Mesendoderm (in vitro differentiated cells): ENCODE results near the gene BTBD16.

ENCODE experiments used
- DNase-seq: peaks from one replicate; pipeline ENCODE4 v3.0.0; 2013
- H2AK5ac ChIP-seq: 2 replicates; pipeline ENCODE4 v1.6.1; 2013; ENCODE audit warnings: low read length, inconsistent platforms
- H2BK120ac ChIP-seq: 2 replicates; pipeline ENCODE4 v1.6.1; 2013; ENCODE audit warnings: low read depth, mild to moderate bottlenecking, low read length, moderate library complexity, mixed read lengths
- H2BK15ac ChIP-seq: replicated peaks from 2 replicates; pipeline ENCODE4 v1.6.1; 2013; ENCODE audit warnings: low read depth, mild to moderate bottlenecking, moderate library complexity
- H2BK5ac ChIP-seq: 2 replicates; pipeline ENCODE4 v1.6.1; 2013; ENCODE audit warnings: low read length, inconsistent platforms
- H3K18ac ChIP-seq: 2 replicates; pipeline ENCODE4 v1.6.1; 2013; ENCODE audit warnings: mild to moderate bottlenecking, low read length, mixed read lengths
- H3K23ac ChIP-seq: one replicate; pipeline ENCODE4 v1.6.1; 2013; ENCODE audit warnings: low read length
- H3K27ac ChIP-seq: 2 replicates; pipeline ENCODE4 v1.5.1; 2013; ENCODE audit warnings: low read depth, mild to moderate bottlenecking, inconsistent platforms, low read length, moderate library complexity
- H3K27me3 ChIP-seq: 2 replicates; pipeline ENCODE4 v1.6.1; 2013; ENCODE audit warnings: low read length, control low read depth, mild to moderate bottlenecking, inconsistent platforms; ENCODE audit not compliant: insufficient read depth, poor library complexity
- H3K36me3 ChIP-seq: 2 replicates; pipeline ENCODE4 v1.6.1; 2013; ENCODE audit warnings: low read length, inconsistent platforms; ENCODE audit not compliant: control insufficient read depth, insufficient read depth
- H3K4ac ChIP-seq: one replicate; pipeline ENCODE4 v1.6.1; 2013; ENCODE audit warnings: low read depth, mild to moderate bottlenecking, low read length, moderate library complexity
- H3K4me1 ChIP-seq: 2 replicates; pipeline ENCODE4 v1.6.1; 2013; ENCODE audit warnings: low read depth, low read length, inconsistent platforms; ENCODE audit not compliant: control insufficient read depth
- H3K4me2 ChIP-seq: 2 replicates; pipeline ENCODE4 v1.6.1; 2013; ENCODE audit warnings: low read length
- H3K4me3 ChIP-seq: 2 replicates; pipeline ENCODE4 v1.5.1; 2013; ENCODE audit warnings: mild to moderate bottlenecking, low read length
- H3K56ac ChIP-seq: one replicate; pipeline ENCODE4 v1.6.1; 2013; ENCODE audit warnings: low read length
- H3K79me1 ChIP-seq: 2 replicates; pipeline ENCODE4 v1.6.1; 2013; ENCODE audit warnings: low read length, inconsistent platforms
- H3K79me2 ChIP-seq: 2 replicates; pipeline ENCODE4 v1.6.1; 2013; ENCODE audit warnings: mild to moderate bottlenecking, low read length; ENCODE audit not compliant: control insufficient read depth, insufficient read depth
- H3K9ac ChIP-seq: 2 replicates; pipeline ENCODE4 v1.6.1; 2013; ENCODE audit warnings: low read length, inconsistent platforms
- H4K5ac ChIP-seq: one replicate; pipeline ENCODE4 v1.6.1; 2013; ENCODE audit warnings: low read length
- H4K8ac ChIP-seq: one replicate; pipeline ENCODE4 v1.6.1; 2013; ENCODE audit warnings: low read depth, mild to moderate bottlenecking, control low read depth, low read length, moderate library complexity
- WGBS: extraction: QIAGEN DNeasy Blood & Tissue Kit; methylation state at CpG from one replicate; pipeline ENCODE4 v1.1.7; 2013; ENCODE audit warnings: low lambda C conversion rate, missing lambda C conversion rate; ENCODE audit not compliant: insufficient coverage; ENCODE audit errors: extremely low coverage; 5-methylcytosine and 5-hydroxymethylcytosine counted together

The BTBD16 gene

DNA sequence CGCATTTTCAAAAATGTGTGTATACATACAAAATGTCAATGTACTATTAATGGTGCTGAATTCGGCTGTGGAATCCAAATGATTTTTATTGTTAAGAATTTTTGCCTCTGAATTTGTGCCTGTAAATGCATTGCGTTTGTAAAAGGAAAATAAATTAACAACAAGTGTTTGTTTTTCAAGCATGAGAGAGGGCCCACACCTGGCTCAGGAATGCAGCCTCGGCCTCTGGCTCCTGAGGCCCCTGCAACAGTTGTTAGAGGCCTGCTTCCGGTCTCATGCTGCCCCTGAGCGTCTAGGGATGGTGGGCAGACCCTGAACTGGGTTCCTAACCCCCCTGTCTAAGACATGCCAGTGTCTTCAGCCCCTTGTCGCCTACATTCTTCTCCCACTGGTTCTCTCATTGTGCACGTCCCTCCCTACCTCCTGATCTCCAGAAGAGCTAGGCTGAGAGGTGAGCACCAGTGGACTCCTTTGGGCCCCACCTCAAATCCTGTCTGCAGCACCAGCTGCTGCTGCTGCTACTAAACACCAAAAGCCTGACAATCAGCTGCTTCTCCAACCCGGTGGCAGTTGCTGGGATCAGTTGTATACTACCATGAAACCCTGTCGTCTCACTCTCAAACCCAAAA lies 1.9 kb upstream of the BTBD16 start:
- no peak overlapping the region for H3K27ac ChIP-seq

DNA sequence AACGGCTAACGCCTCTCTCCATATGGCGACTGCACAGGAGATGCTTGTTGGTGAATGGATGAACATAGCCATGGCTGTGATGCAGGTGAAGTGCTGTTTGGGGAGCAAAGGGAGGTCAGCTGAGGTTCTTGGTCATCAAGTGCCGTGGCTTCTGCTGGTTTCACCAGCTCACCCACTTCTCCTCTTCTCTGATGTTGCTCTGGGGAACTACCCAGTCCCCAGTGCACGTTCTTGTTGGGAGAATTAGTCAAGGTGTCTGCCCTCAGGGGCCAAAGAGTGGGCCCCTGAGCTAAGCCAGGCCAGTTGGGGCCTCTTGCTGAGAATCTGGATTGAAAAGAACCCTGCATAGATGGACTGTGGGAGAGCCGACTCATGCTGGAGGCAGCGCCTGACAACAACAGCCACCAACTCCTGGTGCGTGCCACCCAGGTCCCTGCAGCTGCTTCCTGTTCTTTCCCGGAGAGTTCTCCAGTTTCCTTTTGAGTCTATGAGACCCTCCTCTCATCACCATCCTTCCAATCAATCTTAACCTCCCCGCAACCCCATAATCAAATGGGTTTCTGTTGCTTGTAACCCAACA lies 3.0 kb downstream of the BTBD16 start:
- H3K56ac ChIP-seq = no peak overlapping the region
- no peak overlapping the region for H2BK5ac ChIP-seq
- no peak for DNase-seq
- H3K9ac ChIP-seq = no peak overlapping the region
- no peak overlapping the region for H4K5ac ChIP-seq
- no peak overlapping the region for H3K4me2 ChIP-seq
- H3K23ac ChIP-seq = no peak overlapping the region
- no peak overlapping the region for H2BK15ac ChIP-seq
- no peaks in the 10 kb centered on the region for H3K79me2 ChIP-seq
- H3K4ac ChIP-seq = no peak overlapping the region
- H2AK5ac ChIP-seq = no peak overlapping the region
- H3K4me1 ChIP-seq = no peaks in the 10 kb centered on the region
- H2BK120ac ChIP-seq = no peak overlapping the region
- no peak overlapping the region for H3K4me3 ChIP-seq
- no peaks in the 10 kb centered on the region for H3K27me3 ChIP-seq
- H4K8ac ChIP-seq = no peak overlapping the region
- no peak overlapping the region for H3K18ac ChIP-seq
- no CpG with 5 or more reads among the region's 10 CpGs for WGBS
- H3K36me3 ChIP-seq = peaks cover 2% of the 10 kb centered on the region
- H3K79me1 ChIP-seq = no peaks in the 10 kb centered on the region
- H3K27ac ChIP-seq = no peak overlapping the region

More for the DNA sequence above, 1.9 kb upstream of the BTBD16 start:
- Histone ChIP-seq H3K4me1 (no peaks in the 10 kb centered on the region), H3K4me2 (no peak overlapping the region), H3K4ac (no peak overlapping the region), H2BK5ac (no peak overlapping the region), H3K9ac (no peak overlapping the region), H2BK120ac (no peak overlapping the region), H3K36me3 (peaks cover 2% of the 10 kb centered on the region), H3K79me2 (no peaks in the 10 kb centered on the region), H3K56ac (no peak overlapping the region), H3K18ac (no peak overlapping the region), H2BK15ac (no peak overlapping the region), H4K8ac (no peak overlapping the region), H3K23ac (no peak overlapping the region), H3K79me1 (no peaks in the 10 kb centered on the region), H3K27me3 (no peaks in the 10 kb centered on the region), H3K4me3 (no peak overlapping the region), H2AK5ac (no peak overlapping the region), H4K5ac (no peak overlapping the region)
- no CpG with 5 or more reads among the region's 10 CpGs for WGBS
- DNase-seq = no peak

DNA sequence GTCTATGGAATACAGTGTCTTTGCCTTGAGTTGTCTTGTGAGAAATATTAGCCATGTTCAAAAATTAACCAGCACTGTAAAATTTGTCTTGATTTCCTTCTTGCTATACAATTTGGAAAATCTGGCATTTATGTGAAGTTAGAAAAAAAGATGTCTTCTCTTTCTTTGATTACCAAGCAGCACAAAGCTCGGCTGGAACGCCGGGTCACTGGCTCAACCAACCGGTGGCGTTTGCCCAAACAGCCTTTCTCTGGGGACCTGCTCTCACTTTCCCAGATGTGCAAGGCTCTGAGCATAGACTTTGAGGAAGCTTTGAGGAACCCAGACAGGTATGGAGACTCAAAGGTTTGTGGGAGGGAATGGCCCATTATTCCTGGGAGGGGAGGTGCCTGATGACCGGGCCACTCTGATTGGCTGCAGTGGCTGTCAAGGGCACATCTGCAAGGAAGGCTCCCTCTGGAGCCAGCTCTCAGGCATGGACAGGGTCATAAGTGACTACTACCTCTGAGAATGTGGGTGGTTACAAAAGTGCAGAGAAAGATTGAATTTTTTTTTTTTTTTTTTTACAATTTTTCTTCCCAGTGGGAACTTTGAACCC lies 5.6 kb downstream of the BTBD16 start:
- no peak overlapping the region for H3K4me3 ChIP-seq
- H3K36me3 ChIP-seq = no peaks in the 10 kb centered on the region
- no peak overlapping the region for H4K8ac ChIP-seq
- no peak overlapping the region for H3K23ac ChIP-seq
- WGBS = no CpG with 5 or more reads among the region's 6 CpGs
- H3K27ac ChIP-seq = no peak overlapping the region
- no peak overlapping the region for H4K5ac ChIP-seq
- no peak overlapping the region for H3K56ac ChIP-seq
- peak; percentile 77 for DNase-seq
- no peaks in the 10 kb centered on the region for H3K4me1 ChIP-seq
- H3K79me1 ChIP-seq = no peaks in the 10 kb centered on the region
- H3K18ac ChIP-seq = no peak overlapping the region
- no peak overlapping the region for H3K4ac ChIP-seq
- H3K4me2 ChIP-seq = no peak overlapping the region
- H3K9ac ChIP-seq = no peak overlapping the region
- H2BK5ac ChIP-seq = no peak overlapping the region
- H3K79me2 ChIP-seq = no peaks in the 10 kb centered on the region
- H2BK120ac ChIP-seq = no peak overlapping the region
- H2BK15ac ChIP-seq = no peak overlapping the region
- H2AK5ac ChIP-seq = no peak overlapping the region
- no peaks in the 10 kb centered on the region for H3K27me3 ChIP-seq

DNA sequence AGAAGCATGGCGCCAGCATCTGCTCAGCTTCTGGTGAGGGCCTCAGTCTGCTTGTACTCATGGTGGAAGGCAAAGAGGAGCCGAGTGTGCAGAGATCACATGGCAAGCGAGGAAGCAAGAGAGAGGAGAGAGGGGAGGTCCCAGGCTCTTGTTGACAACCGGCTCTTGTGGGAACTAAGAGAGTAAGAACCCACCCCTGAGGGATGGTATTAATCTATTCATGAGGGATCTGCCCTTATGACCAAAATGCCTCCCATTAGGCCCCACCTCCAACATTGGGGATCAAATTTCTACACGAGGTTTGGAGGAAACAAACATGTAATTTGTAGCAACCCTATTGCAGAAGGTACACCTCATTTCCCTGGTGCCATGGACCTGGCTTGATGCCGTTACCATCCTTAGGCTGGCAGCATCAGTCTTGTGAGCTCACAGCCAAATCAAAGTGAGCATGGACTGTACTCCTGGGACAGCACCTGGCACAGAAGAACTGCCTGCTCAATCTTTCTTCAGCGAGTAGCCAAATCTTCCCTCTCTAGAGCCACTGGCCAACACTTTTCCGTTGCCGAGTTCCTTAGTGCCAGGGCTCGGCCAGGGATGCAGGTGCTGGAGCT lies 6.5 kb downstream of the BTBD16 start:
- no peaks in the 10 kb centered on the region for H3K4me1 ChIP-seq
- no peak overlapping the region for H2BK5ac ChIP-seq
- no peaks in the 10 kb centered on the region for H3K36me3 ChIP-seq
- no peak overlapping the region for H3K4me2 ChIP-seq
- H4K8ac ChIP-seq = no peak overlapping the region
- no peak overlapping the region for H3K4me3 ChIP-seq
- no peaks in the 10 kb centered on the region for H3K79me2 ChIP-seq
- H3K79me1 ChIP-seq = no peaks in the 10 kb centered on the region
- no peak overlapping the region for H3K18ac ChIP-seq
- no peak overlapping the region for H4K5ac ChIP-seq
- WGBS = no CpG with 5 or more reads among the region's 10 CpGs
- DNase-seq = no peak
- H3K56ac ChIP-seq = no peak overlapping the region
- no peak overlapping the region for H3K23ac ChIP-seq
- H2BK120ac ChIP-seq = no peak overlapping the region
- H3K4ac ChIP-seq = no peak overlapping the region
- no peak overlapping the region for H2BK15ac ChIP-seq
- H3K27ac ChIP-seq = no peak overlapping the region
- H2AK5ac ChIP-seq = no peak overlapping the region
- H3K9ac ChIP-seq = no peak overlapping the region
- no peaks in the 10 kb centered on the region for H3K27me3 ChIP-seq

DNA sequence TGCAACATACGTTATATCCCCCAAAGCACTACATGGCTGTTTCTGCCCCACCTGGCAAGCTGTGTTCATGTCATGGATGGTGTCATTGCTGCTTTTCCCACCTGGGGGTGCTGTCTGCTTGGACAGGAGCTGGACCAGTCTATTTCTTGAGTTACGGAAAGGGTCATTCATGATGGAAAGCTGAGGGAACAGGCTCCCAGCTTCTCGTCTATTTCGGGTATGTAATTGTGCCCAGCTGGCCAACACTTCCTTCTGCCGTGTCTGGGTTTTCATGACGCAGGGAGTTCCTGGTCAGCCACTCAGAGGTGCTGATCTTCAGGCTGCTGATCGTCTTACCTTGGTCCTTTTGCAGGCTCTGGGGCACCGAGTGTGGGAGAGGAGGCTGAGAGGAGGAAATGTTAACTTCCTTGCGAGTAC lies 8.6 kb downstream of the BTBD16 start:
- Histone ChIP-seq H3K4me2 (no peak overlapping the region), H3K4me3 (no peak overlapping the region), H3K9ac (no peak overlapping the region), H2BK120ac (no peak overlapping the region), H3K27me3 (no peaks in the 10 kb centered on the region), H2AK5ac (no peak overlapping the region), H4K5ac (no peak overlapping the region), H2BK15ac (no peak overlapping the region), H3K79me1 (no peaks in the 10 kb centered on the region), H2BK5ac (no peak overlapping the region), H3K18ac (no peak overlapping the region), H3K4ac (no peak overlapping the region), H3K79me2 (no peaks in the 10 kb centered on the region), H3K23ac (no peak overlapping the region), H4K8ac (no peak overlapping the region), H3K56ac (no peak overlapping the region), H3K36me3 (no peaks in the 10 kb centered on the region), H3K4me1 (peaks cover 2% of the 10 kb centered on the region), H3K27ac (no peak overlapping the region)
- WGBS = no CpG with 5 or more reads among the region's 9 CpGs
- DNase-seq = peak; percentile 79
